A549 treated with dexamethasone at 1 μM for 4 hours (cell line): ENCODE results near the gene VGF. TPM values are rescaled to one million over a fixed set of nuclear protein-coding genes. Genes with fewer than 3 reads are reported as not detected.

ENCODE experiments used
- total RNA-seq: library from RNA; stranded (reverse); fragments of 200-300 nt; extraction: Qiagen RNA extraction; gene quantifications from 5 replicates; pipeline ENCODE4 v1.2.3, GENCODE V29; 2022

VGF gene
- 9.7 to 28.7 TPM (median 20.3 TPM) in 5 replicates for total RNA-seq

DNA sequence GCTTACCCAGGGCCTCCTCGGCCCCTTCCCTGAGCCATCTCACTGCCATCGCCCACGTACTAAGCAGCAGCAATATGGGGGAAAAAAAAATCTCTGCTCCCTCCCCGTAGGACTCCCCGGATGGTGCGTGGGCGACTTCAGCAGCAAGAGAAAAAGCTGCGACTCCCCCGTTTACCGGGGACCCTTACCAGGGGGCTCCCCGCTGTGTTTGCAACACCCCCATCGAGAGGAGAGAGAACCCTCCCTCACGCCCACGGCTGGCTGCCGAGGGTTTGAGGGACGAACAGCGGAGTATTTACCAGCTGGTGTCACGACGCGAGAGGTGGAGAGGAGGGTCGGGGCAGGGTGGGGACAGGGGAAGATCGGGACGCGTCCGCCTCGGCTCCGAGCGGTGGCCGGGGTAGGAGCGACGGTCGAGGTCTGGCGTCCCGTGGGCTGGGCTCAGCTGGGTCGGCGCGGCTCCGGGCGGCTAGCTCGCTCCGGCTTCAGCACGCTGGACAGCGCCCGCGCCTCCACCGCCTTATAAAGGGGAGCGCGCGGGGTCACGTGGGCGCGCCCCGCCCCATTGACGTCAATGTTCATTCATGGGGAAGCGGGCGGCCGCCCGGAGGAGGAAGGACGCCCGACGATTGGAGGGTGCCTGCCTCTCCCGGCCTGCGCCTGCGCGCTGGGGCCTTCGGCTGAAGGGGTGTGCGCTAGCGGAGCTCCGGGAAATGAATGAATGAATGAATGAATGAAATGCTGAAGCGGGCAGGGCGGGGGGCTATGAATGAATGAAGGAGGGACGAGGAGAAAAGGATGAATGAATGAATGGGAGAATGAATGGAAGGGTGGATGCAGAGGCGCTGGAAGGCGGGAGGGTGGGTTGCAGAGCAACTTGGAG lies at the start of gene VGF:
VGF (minus strand) TSS at position 495 of the 883 bp plus-strand sequence. CDS start 726 bp downstream, outside the sequence.

DNA sequence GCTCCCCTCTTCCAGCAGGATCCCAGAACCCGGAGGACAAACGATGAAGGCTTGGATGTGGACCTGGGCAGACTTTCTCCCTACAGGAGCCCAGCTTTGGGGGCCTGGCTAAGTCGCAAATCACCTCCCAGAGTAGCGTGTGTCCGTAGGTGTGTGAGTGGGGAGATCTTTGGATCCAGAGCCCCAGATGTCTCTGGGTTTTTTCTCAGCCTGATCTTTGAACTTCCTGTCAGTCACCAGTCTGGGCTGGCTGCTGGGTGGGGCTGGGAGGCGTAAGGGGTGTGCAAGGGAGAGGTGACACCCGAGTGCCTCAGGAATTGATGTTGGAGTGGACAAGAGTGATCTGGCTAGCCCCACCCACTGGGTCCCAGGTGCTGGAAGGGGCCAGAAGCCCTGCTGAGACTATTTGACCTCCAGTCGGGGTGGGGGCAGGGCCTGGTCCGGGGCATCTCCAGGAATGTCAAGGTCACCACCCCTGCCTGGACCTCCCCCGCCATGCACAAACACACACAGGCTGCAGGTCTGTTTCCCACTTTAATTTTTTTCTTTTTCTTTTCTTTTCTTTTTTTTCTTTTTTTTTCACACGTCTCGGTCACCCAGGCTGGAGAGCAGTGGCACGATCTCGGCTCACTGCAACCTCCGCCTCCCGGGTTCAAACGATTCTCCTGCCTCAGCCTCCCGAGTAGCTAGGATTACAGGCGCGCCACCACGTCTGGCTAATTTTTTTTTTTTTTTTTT lies 35.7 kb upstream of the VGF start, which contains the start of gene MOGAT3:
MOGAT3 (minus strand) TSS at position 175 of the 738 bp plus-strand sequence. CDS start 182 bp downstream, outside the sequence.

DNA sequence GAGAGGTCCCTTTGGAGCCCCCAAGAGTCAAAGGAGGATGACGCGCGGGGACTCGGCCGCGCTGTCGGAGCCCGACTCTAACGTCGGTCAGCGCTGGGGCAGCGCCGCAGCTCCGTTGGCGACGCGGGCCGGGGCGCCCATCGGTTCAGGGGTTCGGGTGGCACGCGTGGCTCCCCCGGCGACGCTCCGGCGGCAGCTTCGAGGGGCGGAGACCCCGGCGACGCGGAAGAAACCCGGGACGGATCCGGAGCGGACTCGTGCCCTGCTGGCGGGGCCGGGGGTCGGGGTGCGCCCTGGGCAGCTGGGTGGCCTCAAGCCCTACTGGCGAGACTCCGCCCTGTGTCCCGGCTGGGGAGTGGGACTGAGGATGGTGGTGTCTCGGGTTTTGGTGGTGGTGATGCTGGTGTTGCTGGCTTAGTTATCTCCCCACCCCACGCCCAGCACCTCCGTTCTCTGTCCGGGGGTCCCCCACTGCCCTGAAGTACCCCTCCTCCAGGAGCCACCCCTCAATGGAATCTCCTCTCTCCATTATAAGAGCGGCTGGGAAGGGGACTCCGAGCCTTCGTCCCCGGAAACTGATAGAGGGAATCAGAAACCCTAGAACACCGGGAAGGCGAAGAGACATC lies 14.9 kb upstream of the VGF start, which contains the start of gene NAT16:
NAT16 (minus strand) TSS at position 164 of the 626 bp plus-strand sequence. CDS start 5,486 bp downstream, outside the sequence.

GRCh38 chr7:101153969-101154692 lies 11.2 kb downstream of the VGF start, which contains the start of gene AP1S1:
Gene AP1S1 (plus strand): TSS chr7:101154476. CDS start chr7:101154515, 39 bp downstream.

GRCh38 chr7:101126651-101127459 lies 38.5 kb downstream of the VGF start, which contains the start of gene SERPINE1:
Gene SERPINE1 (plus strand): TSS chr7:101127104. CDS start chr7:101128394, 1,290 bp downstream.

Other genes starting within 250 kb of the VGF start
- gene MUC3A, start 216.0 kb downstream of the VGF start, total RNA-seq: 13.2 to 27.0 TPM (median 23.2 TPM) in 5 replicates
- 13.7 to 18.6 TPM (median 16.4 TPM) in 5 replicates for gene MUC12, start 196.0 kb downstream of the VGF start, total RNA-seq
- gene MUC17, start 145.5 kb downstream of the VGF start, total RNA-seq: 0.02 to 0.14 TPM (median 0.03 TPM) in 5 replicates
- gene TRIM56, start 80.1 kb downstream of the VGF start, total RNA-seq: 9.8 to 19.3 TPM (median 17.2 TPM) in 5 replicates
- 1,539 to 2,200 TPM (median 1,878 TPM) in 5 replicates for gene SERPINE1, start 38.5 kb downstream of the VGF start, total RNA-seq
- 124 to 149 TPM (median 129 TPM) in 5 replicates for gene AP1S1, start 11.1 kb downstream of the VGF start, total RNA-seq
- gene NAT16, start 14.7 kb upstream of the VGF start, total RNA-seq: 0.09 to 0.21 TPM (median 0.12 TPM) in 5 replicates
- 0.20 TPM in 1 of 5 replicates, not detected in the others for gene MOGAT3, start 35.5 kb upstream of the VGF start, total RNA-seq
- gene PLOD3, start 52.0 kb upstream of the VGF start, total RNA-seq: 66.2 to 92.5 TPM (median 87.1 TPM) in 5 replicates
- gene ZNHIT1, start 52.6 kb upstream of the VGF start, total RNA-seq: 67.6 to 90.3 TPM (median 82.7 TPM) in 5 replicates
- gene CLDN15, start 72.2 kb upstream of the VGF start, total RNA-seq: 6.1 to 12.2 TPM (median 10.6 TPM) in 5 replicates
- 129 to 139 TPM (median 132 TPM) in 5 replicates for gene FIS1, start 79.5 kb upstream of the VGF start, total RNA-seq
- 46.7 to 51.6 TPM (median 51.0 TPM) in 5 replicates for gene IFT22, start 156.2 kb upstream of the VGF start, total RNA-seq
- 0.42 to 0.72 TPM (median 0.64 TPM) in 5 replicates for gene COL26A1, start 197.3 kb upstream of the VGF start, total RNA-seq